SW 1271 (cell line): ENCODE data around the gene SMC1B.
"Not testable (repeated sequence)": the region's sequence is repeated elsewhere in the genome, so short reads cannot be mapped to it uniquely, and the experiment has no call there.

Source experiments
- DNase-seq, 2 experiments: peaks; one replicate each; lab custom pipeline; 2025; lab: John Stamatoyannopoulos, UW

The SMC1B gene

DNA sequence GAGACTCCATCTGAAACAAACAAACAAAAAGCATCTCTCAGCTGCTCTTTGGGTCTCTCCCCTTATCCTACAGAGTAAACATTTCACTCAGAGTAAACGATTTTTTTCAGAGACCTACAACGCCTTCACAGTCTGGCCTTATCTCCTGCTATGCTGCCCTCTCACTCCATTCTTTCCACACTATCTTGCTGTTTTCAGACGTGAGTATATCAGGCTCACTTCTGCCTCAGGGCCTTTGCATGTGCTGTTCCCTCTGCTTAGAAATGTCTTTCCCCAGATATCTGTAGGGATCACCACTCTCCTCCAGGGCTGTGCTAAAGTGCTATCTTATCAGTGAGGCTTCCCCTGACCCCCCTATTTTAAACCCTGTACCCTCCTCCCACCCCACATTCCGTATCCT is 6.6 kb upstream of the SMC1B start:
- DNase-seq = no peak

- no peak for DNase-seq
Measured at GRCh38 chr22:45418770-45419138, 5.4 kb upstream of the SMC1B start.

- DNase-seq = no peak
Measured at GRCh38 chr22:45418056-45418769, 4.8 kb upstream of the SMC1B start.

DNA sequence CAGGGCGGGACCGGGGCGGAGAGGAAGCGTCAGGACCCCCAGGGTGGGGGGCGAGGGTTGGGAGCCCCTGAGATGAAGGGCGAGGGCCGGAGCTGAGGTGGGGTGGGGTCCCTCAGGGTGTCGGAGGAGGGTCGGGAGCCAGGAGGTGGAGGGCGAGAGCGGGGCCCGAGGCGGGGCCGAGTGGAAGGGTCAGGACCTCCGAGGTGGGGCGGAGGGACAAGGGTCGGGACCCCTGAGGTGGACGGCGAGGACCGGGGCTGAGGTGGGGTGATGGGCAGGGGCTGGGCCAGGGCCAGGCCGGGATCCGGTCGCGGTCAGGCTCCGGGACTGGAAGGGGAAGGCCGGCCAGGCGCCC is 409 bp downstream of the SMC1B start:
- no peak for DNase-seq

DNA sequence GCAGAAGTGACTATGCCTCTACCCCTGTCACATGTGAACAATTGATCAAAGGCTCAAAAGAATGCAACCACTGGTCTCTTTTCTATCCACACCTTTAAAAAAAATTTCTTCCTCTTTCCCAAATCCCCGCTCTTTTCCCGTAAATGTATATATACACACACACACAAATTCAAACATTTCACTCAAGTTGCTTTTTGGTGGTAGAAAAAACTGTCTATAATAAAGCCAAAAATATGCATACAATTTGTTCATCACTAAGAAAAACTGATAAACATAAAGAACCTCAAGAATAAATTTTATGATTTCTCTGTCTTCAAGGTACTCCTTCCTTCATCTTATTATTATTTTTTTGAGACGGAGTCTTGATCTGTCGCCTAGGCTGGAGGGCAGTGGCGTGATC is 5.6 kb downstream of the SMC1B start:
- no peak for DNase-seq

DNA sequence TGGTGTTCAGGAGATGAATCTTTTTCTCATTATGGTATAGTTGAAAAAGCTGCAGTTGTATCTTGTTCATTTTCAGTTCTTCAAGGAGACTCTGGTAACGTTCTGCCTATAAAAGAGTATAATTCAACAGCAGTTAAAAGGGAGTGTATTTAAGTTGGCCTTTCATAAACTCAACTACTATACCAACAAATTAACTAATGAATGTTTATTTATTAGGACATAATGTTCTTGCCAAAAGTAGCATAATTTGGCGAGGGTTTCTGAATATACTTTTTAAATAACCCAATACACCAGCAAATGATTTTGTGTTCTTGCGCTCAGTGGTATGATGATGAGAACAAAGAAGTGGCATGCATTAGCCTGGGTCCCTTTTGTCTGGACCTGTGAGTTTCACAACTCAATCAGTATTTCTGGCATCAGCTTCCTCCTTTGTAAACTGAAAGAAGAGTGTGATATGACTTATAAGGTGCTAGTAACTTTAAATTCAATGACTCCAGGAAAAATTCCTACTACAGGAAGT is 10.9 kb downstream of the SMC1B start:
- DNase-seq = no peak

GRCh38 chr22:45399712-45400445 is 13.5 kb downstream of the SMC1B start:
- no peak for DNase-seq

GRCh38 chr22:45398214-45398613 is 15.2 kb downstream of the SMC1B start:
- no peak for DNase-seq

DNA sequence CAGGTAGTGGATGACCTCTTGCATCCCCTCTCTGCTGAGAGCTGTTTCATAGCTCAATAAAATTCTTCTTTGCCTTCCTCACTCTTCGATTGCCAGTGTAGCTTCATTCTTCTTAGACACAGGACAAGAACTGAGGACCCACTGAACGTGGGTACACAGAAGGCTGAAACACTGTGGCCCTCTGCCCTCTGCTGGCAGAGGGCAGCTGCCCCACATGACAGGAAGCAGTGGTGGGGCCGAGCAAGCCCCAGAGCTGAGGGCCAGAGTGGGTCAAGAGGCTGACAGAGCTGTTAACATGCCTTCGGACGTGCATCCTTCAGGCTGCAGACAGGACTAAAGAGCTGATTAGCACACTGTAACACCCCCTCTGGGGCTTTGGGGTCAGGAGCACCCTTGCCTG is 15.6 kb downstream of the SMC1B start:
- no peak for DNase-seq

GRCh38 chr22:45389546-45389945 is 23.9 kb downstream of the SMC1B start:
- no peak for DNase-seq

- no peak for DNase-seq
Measured at GRCh38 chr22:45381348-45381747, 32.1 kb downstream of the SMC1B start.

DNA sequence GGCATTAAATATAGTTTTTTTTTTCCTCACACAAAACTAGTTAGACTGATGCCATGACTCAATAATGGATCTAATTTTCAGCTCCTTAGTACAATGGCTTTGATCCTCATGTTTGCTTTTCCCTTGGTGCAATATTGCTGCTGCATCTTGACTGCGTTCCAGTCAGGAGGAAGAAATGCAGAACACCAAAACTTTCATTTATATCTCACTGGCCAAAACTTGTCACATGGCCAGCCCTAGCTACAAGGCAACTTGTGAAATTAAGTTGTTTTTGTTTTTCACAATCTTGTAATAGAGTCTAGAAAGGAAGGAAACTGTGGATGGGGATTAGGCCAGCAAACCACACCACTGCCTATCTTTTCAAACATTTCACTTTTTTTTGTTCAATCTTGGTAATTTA is 36.7 kb downstream of the SMC1B start:
- DNase-seq = no peak

GRCh38 chr22:45376009-45376408 is 37.4 kb downstream of the SMC1B start:
- DNase-seq = no peak

DNA sequence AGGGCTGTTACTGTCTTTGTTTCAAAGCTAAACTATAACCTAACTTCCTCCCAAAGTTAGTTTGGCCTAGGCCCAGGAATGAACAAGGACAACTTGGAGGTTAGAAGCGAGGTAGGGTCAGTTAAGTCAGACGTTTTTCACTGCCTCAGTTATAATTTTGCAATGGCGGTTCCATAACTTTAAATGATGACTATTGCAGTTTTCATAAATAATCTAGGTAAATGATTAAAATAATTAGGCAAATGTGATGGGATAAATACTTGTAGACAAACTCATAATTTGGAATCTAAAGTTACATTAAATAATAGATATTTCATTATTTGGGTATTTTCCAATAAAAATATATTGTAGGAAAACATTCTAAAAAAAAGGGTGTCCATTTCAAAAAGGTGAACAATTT is 39.8 kb downstream of the SMC1B start:
- not testable (repeated sequence) for DNase-seq

DNA sequence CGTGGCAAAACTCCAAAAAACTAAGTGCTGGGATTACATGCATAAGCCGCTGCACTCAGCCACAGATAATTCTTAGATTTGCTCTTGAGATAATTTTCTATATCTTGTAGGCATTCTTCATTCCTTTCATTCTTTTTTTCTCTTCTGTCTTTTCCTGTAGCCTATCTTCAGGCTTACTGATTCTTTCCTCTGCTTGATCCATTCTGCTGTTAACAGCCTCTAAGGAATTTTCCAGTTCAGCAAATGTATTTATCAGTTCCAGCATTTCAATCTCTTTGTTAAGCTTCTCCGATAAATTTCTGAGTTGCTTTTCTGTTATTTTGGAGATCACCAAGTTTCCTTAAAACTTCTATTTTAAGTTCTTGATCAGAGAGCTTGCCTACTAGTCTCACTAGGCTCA is 46.7 kb downstream of the SMC1B start:
- no peak for DNase-seq

DNA sequence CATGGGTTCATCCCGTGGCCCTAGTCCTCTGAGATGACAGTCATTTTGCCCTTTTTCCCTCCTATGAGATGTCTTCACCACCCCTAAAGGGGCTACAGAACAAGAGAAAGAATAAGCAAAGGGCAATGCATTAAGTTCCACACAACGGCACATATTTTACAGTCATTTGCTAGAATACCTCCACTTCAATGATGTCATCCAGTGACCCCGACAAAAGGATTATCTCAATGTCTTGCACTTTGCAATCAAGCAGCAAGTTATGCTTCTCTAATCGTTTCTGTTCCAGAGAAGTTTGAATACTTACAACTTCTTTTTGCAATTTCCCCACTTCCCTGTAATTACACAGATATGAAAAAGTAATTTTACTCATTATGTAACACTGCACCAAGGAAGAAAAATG is 53.8 kb downstream of the SMC1B start:
- DNase-seq = no peak

- no peak for DNase-seq
Measured at GRCh38 chr22:45358127-45358526, 55.3 kb downstream of the SMC1B start.

DNA sequence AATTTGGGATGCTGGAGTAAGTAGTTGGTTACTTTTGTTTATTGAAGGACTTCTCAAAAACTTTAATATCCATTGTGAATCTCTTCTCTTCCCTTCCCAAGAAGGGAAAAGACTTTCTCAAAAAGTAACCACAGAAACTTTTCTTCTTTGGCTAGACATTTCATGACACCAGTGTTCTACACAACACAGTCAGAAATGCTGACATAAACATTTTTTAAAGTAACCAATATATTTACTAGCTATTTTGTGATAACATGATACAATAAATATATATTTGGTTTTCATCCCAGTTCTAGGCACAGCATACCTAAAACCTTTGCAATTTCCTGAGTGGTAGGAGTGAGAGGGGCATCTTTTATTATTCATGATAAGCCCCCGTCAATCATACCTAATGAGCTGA is 55.9 kb downstream of the SMC1B start:
- no peak for DNase-seq

DNA sequence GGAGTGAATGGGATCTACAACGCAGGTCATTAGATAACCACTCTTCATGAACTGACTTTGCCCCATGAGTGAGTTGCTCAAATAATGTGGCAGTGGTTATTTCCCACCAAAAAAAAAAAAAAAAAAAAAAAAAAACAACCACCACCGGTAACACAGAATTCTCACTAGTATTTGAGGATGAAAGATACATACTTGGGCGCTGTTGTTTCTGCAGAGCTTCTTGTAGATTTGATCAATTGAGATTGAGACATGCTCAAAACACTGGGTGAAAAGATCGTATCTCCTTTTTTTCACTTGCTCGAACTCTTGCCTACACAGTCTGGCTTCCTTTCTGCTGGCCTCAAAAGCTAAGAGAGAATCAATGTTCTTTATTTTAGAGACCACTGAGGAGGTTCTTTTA is 59.6 kb downstream of the SMC1B start:
- DNase-seq = no peak

- DNase-seq = not testable (repeated sequence)
Measured at GRCh38 chr22:45352757-45353156, 60.6 kb downstream of the SMC1B start.

DNA sequence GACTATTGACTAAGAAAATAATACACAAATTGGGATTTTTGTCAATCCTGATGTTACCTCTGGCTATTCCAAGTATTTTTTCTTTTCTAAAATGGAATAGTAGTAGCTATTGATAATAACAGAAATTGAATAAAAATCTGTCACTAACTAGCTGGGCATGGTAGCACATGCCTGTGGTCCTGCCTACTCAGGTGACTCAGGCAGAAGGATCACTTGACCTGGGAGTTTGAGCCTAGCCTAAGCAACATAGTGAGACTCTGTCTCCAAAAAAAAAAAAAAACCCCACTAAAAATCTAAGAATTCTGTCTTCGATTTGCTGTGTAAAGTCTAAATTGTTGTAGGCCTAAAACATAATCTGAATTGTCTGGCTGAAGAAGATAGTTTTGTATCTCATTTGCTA is 61.4 kb downstream of the SMC1B start:
- no peak for DNase-seq

- DNase-seq = no peak
Measured at GRCh38 chr22:45349916-45350315, 63.5 kb downstream of the SMC1B start.

DNA sequence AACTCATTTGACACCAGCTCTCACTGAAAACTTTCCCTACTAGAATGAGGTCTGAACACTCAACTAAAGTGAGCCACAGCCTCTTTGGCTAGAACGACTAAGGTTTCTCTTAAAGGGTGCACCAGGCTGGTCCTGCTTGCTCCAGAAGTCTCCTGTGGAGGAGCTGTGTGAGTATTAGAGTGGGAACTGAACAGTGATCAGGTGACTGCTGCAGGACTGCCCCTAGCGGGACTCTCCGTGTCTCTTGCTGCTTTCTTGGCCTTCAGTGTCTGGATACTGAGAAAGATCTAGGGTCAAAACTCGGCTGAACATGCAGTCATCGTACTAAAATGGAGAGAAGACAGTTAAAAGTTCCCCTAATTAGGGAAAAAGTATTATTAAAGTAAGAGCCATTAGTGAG is 69.1 kb downstream of the SMC1B start:
- DNase-seq = no peak

- no peak for DNase-seq
Measured at GRCh38 chr22:45343143-45343542, 70.3 kb downstream of the SMC1B start.
